ENCODE measurements around the gene ISOC2. TPM values are rescaled to one million over a fixed set of nuclear protein-coding genes. Genes with fewer than 3 reads are reported as not detected.

Gene ISOC2
- total and polyA plus RNA-seq, 9 of the 15 experiments (the other 6 are each of a cell fraction or from before 2014, with no cell fraction given): 1.2 to 229 (median 58.3) TPM

DNA sequence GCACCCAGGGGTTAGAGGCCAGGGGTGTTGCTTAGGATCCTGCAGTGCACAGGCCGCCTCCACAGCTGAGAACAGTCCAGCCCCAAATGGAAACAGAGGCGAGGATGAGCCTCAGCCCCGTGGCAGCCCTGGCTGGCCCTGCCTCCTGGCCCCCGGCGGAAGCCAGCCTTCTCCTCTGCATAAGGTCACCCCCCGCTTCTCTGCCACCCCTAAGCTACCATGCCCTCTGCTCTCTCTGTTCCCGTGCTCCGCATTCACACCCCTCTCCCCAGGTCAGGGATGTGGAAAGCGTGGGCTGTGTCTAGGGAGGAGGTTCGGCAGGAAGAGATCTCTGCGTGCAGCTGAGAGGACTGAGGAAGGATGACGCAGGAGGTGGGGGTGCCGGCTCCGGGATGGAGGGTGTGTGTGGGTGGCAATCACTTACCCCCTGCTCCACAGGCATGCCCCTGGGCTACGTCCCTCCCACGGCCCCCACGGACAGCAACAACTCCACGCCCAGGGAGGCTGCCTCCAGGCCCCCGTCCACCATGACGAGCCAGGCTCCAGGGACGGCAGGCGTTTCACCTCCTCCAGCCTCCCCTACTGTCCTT, 32.8 kb upstream of the ISOC2 start (continued):
- TF ChIP-seq, protein P1, sequence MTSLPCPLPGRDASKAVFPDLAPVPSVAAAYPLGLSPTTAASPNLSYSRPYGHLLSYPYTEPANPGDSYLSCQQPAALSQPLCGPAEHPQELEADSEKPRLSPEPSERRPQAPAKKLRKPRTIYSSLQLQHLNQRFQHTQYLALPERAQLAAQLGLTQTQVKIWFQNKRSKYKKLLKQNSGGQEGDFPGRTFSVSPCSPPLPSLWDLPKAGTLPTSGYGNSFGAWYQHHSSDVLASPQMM (CRISPR knock-in tag; IDR thresholded peaks at IDR 0.05): no peak
- TF ChIP-seq C11orf30 (IDR thresholded peaks at IDR 0.05; ENCODE audit: low read depth) (no peak), CBX8 (IDR thresholded peaks at IDR 0.05; ENCODE audit: borderline replicate concordance, extremely low read depth, low read depth, low read length, poor library complexity, severe bottlenecking) (no peak), ZNF668 (CRISPR knock-in tag; IDR thresholded peaks at IDR 0.05) (no peak), GATAD2B (IDR thresholded peaks at IDR 0.05; ENCODE audit: borderline replicate concordance) (no peak), RAD51 (IDR thresholded peaks at IDR 0.05; ENCODE audit: borderline replicate concordance, low read depth) (no peak), ZNF263 (CRISPR knock-in tag; IDR thresholded peaks at IDR 0.05; ENCODE audit: borderline replicate concordance) (peak; percentile 68; the same call in 1 of the 2 replicates), PRMT5 (CRISPR knock-in tag; IDR thresholded peaks at IDR 0.05) (no peak), HDAC1 (IDR thresholded peaks at IDR 0.05) (peak in 1 of 2 experiments; percentile 27; a peak in 1 of 4 replicates), MAZ (CRISPR knock-in tag; conservative IDR thresholded peaks at IDR 0.05 in 1 of 2, IDR thresholded peaks at IDR 0.05 in 1 of 2) (peak; percentile 32 to 67; a peak in 3 of 4 replicates), CHD2 (IDR thresholded peaks at IDR 0.05; ENCODE audit: low read depth, low read length) (no peak), ZC3H11A (IDR thresholded peaks at IDR 0.05; ENCODE audit: low read depth, low read length) (no peak), ESRRB (CRISPR knock-in tag; IDR thresholded peaks at IDR 0.05; ENCODE audit: borderline replicate concordance) (no peak), ZNF696 (CRISPR knock-in tag; conservative IDR thresholded peaks at IDR 0.05) (no peak), BRD4 (IDR thresholded peaks at IDR 0.05) (no peak)
- TF ChIP-seq, protein P2, sequence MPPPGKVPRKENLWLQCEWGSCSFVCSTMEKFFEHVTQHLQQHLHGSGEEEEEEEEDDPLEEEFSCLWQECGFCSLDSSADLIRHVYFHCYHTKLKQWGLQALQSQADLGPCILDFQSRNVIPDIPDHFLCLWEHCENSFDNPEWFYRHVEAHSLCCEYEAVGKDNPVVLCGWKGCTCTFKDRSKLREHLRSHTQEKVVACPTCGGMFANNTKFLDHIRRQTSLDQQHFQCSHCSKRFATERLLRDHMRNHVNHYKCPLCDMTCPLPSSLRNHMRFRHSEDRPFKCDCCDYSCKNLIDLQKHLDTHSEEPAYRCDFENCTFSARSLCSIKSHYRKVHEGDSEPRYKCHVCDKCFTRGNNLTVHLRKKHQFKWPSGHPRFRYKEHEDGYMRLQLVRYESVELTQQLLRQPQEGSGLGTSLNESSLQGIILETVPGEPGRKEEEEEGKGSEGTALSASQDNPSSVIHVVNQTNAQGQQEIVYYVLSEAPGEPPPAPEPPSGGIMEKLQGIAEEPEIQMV (tag; conservative IDR thresholded peaks at IDR 0.05; ENCODE audit: low read depth): no peak
- TF ChIP-seq, protein P3, sequence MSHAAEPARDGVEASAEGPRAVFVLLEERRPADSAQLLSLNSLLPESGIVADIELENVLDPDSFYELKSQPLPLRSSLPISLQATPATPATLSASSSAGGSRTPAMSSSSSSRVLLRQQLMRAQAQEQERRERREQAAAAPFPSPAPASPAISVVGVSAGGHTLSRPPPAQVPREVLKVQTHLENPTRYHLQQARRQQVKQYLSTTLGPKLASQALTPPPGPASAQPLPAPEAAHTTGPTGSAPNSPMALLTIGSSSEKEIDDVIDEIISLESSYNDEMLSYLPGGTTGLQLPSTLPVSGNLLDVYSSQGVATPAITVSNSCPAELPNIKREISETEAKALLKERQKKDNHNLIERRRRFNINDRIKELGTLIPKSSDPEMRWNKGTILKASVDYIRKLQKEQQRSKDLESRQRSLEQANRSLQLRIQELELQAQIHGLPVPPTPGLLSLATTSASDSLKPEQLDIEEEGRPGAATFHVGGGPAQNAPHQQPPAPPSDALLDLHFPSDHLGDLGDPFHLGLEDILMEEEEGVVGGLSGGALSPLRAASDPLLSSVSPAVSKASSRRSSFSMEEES (CRISPR knock-in tag; IDR thresholded peaks at IDR 0.05): no peak
- TF ChIP-seq, protein P4, sequence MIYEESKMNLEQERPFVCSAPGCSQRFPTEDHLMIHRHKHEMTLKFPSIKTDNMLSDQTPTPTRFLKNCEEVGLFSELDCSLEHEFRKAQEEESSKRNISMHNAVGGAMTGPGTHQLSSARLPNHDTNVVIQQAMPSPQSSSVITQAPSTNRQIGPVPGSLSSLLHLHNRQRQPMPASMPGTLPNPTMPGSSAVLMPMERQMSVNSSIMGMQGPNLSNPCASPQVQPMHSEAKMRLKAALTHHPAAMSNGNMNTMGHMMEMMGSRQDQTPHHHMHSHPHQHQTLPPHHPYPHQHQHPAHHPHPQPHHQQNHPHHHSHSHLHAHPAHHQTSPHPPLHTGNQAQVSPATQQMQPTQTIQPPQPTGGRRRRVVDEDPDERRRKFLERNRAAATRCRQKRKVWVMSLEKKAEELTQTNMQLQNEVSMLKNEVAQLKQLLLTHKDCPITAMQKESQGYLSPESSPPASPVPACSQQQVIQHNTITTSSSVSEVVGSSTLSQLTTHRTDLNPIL (CRISPR knock-in tag; IDR thresholded peaks at IDR 0.05): no peak
- TF ChIP-seq, protein P5, sequence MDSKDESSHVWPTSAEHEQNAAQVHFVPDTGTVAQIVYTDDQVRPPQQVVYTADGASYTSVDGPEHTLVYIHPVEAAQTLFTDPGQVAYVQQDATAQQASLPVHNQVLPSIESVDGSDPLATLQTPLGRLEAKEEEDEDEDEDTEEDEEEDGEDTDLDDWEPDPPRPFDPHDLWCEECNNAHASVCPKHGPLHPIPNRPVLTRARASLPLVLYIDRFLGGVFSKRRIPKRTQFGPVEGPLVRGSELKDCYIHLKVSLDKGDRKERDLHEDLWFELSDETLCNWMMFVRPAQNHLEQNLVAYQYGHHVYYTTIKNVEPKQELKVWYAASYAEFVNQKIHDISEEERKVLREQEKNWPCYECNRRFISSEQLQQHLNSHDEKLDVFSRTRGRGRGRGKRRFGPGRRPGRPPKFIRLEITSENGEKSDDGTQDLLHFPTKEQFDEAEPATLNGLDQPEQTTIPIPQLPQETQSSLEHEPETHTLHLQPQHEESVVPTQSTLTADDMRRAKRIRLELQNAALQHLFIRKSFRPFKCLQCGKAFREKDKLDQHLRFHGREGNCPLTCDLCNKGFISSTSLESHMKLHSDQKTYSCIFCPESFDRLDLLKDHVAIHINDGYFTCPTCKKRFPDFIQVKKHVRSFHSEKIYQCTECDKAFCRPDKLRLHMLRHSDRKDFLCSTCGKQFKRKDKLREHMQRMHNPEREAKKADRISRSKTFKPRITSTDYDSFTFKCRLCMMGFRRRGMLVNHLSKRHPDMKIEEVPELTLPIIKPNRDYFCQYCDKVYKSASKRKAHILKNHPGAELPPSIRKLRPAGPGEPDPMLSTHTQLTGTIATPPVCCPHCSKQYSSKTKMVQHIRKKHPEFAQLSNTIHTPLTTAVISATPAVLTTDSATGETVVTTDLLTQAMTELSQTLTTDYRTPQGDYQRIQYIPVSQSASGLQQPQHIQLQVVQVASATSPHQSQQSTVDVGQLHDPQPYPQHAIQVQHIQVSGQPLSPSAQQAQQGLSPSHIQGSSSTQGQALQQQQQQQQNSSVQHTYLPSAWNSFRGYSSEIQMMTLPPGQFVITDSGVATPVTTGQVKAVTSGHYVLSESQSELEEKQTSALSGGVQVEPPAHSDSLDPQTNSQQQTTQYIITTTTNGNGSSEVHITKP (IDR thresholded peaks at IDR 0.05; ENCODE audit: partially characterized antibody): no peak
